ENCODE measurements around the gene KCTD12. TPM values are rescaled to one million over a fixed set of nuclear protein-coding genes. Genes with fewer than 3 reads are reported as not detected.

The KCTD12 gene
- total and polyA plus RNA-seq, 2 experiments from 2014 or later: 9.1 to 70.5 TPM

GRCh38 chr13:76929851-76930374, 43.7 kb upstream of the KCTD12 start:
- WGBS (ENCODE audit: low lambda C conversion rate, missing lambda C conversion rate): 79% methylated on average over 2 of the region's 2 CpGs
- Histone ChIP-seq H3K27ac (no peak overlapping the region), H3K4me2 (no peak overlapping the region), H4K20me1 (ENCODE audit: insufficient read depth, poor library complexity, severe bottlenecking) (no peaks in the 10 kb centered on the region), H3K79me2 (no peaks in the 10 kb centered on the region), H3K36me3 (replicated peaks; ENCODE audit: insufficient read depth, low read depth) (no peaks in the 10 kb centered on the region), H3K9me3 (ENCODE audit: low read depth) (no peaks in the 10 kb centered on the region), H3K4me3 (no peak overlapping the region), H2AFZ (no peak overlapping the region), H3K27me3 (no peaks in the 10 kb centered on the region), H3K9me2 (replicated peaks; ENCODE audit: insufficient read depth) (no peaks in the 10 kb centered on the region), H3K4me1 (ENCODE audit: insufficient read depth) (peaks cover 19% of the 10 kb centered on the region)
- no peak for DNase-seq (ENCODE audit: low spot score)
- TF ChIP-seq EZH2phosphoT487 (IDR thresholded peaks at IDR 0.05; ENCODE audit: low read depth, severe bottlenecking, unreplicated experiment) (no peak), EZH2 (IDR thresholded peaks at IDR 0.05; ENCODE audit: borderline replicate concordance) (no peak), CTCF (IDR thresholded peaks at IDR 0.05; ENCODE audit: poor library complexity) (no peak)

GRCh38 chr13:76929320-76929719, 43.1 kb upstream of the KCTD12 start:
- Histone ChIP-seq H3K79me2 (no peaks in the 10 kb centered on the region), H3K4me1 (ENCODE audit: insufficient read depth) (peaks cover 20% of the 10 kb centered on the region), H3K36me3 (replicated peaks; ENCODE audit: insufficient read depth, low read depth) (no peaks in the 10 kb centered on the region), H3K9me2 (replicated peaks; ENCODE audit: insufficient read depth) (no peaks in the 10 kb centered on the region), H2AFZ (no peak overlapping the region), H3K4me2 (no peak overlapping the region), H3K27ac (no peak overlapping the region), H4K20me1 (ENCODE audit: insufficient read depth, poor library complexity, severe bottlenecking) (no peaks in the 10 kb centered on the region), H3K27me3 (no peaks in the 10 kb centered on the region), H3K9me3 (ENCODE audit: low read depth) (no peaks in the 10 kb centered on the region), H3K4me3 (no peak overlapping the region)
- 93% methylated on average over 8 of the region's 8 CpGs for WGBS (ENCODE audit: low lambda C conversion rate, missing lambda C conversion rate)
- TF ChIP-seq CTCF (IDR thresholded peaks at IDR 0.05; ENCODE audit: poor library complexity) (no peak), EZH2 (IDR thresholded peaks at IDR 0.05; ENCODE audit: borderline replicate concordance) (no peak), EZH2phosphoT487 (IDR thresholded peaks at IDR 0.05; ENCODE audit: low read depth, severe bottlenecking, unreplicated experiment) (no peak)
- DNase-seq (ENCODE audit: low spot score): no peak

GRCh38 chr13:76928456-76928855, 42.3 kb upstream of the KCTD12 start:
- Histone ChIP-seq H2AFZ (no peak overlapping the region), H3K27me3 (no peaks in the 10 kb centered on the region), H3K27ac (peak overlapping the region; percentile 47), H3K36me3 (replicated peaks; ENCODE audit: insufficient read depth, low read depth) (no peaks in the 10 kb centered on the region), H3K9me2 (replicated peaks; ENCODE audit: insufficient read depth) (no peaks in the 10 kb centered on the region), H3K4me1 (ENCODE audit: insufficient read depth) (peaks cover 23% of the 10 kb centered on the region), H4K20me1 (ENCODE audit: insufficient read depth, poor library complexity, severe bottlenecking) (no peaks in the 10 kb centered on the region), H3K4me3 (no peak overlapping the region), H3K4me2 (no peak overlapping the region), H3K9me3 (ENCODE audit: low read depth) (no peaks in the 10 kb centered on the region), H3K79me2 (no peaks in the 10 kb centered on the region)
- DNase-seq (ENCODE audit: low spot score): peak; percentile 25
- WGBS (ENCODE audit: low lambda C conversion rate, missing lambda C conversion rate): 42% methylated on average over 3 of the region's 3 CpGs
- TF ChIP-seq EZH2phosphoT487 (IDR thresholded peaks at IDR 0.05; ENCODE audit: low read depth, severe bottlenecking, unreplicated experiment) (no peak), CTCF (IDR thresholded peaks at IDR 0.05; ENCODE audit: poor library complexity) (no peak), EZH2 (IDR thresholded peaks at IDR 0.05; ENCODE audit: borderline replicate concordance) (no peak)

All from hepatocyte (in vitro differentiated cells).